Ovary (tissue), 3 donors: Measurements from ENCODE around the gene GPR173.

ENCODE experiments used
- CTCF ChIP-seq, 3 donors: fragments of 450-650 bp in 2 of 3; fragments of 200-600 bp in 1 of 3; IDR thresholded peaks; one replicate each; pipeline versions ENCODE4 v1.5.1 to v1.8.0; 2016 to 2022; ENCODE audit warnings: antibody characterized with exemption in 3 of 3, mild to moderate bottlenecking in 1 of 3
- POLR2A ChIP-seq: fragments of 450-650 bp; IDR thresholded peaks from one replicate; pipeline ENCODE4 v1.6.1; 2017; ENCODE audit warnings: antibody characterized with exemption, mild to moderate bottlenecking, moderate library complexity
- donor health status: DM: no; HTN: no; CAD: no.

- TF ChIP-seq CTCF (IDR thresholded peaks at IDR 0.05) (no peak), POLR2A (no peak)
Measured at GRCh38 chrX:53004038-53004437, 44.6 kb upstream of the GPR173 start.
